MM.1S (cell line): Measurements from ENCODE around the gene DCDC2C.

Source experiments
- EZH2 ChIP-seq: fragments of 300-600 bp; sonication (generic); optimal IDR thresholded peaks from 2 replicates; pipeline ENCODE3; 2017; ENCODE audit warnings: low read depth, mild to moderate bottlenecking, antibody characterized with exemption, low read length, mixed read lengths
- EZH2phosphoT487 ChIP-seq: fragments of 300-600 bp; sonication (generic); IDR thresholded peaks from 2 replicates; pipeline ENCODE4 v1.6.1; 2018; ENCODE audit warnings: antibody characterized with exemption, low read length
- TF ChIP-seq, protein P1 (sequence below): fragments of 300-600 bp; sonication (generic); IDR thresholded peaks from 2 replicates; pipeline ENCODE4 v1.5.1; 2016; ENCODE audit warnings: antibody characterized with exemption, low read length, mixed read lengths

- TF ChIP-seq, protein P1, sequence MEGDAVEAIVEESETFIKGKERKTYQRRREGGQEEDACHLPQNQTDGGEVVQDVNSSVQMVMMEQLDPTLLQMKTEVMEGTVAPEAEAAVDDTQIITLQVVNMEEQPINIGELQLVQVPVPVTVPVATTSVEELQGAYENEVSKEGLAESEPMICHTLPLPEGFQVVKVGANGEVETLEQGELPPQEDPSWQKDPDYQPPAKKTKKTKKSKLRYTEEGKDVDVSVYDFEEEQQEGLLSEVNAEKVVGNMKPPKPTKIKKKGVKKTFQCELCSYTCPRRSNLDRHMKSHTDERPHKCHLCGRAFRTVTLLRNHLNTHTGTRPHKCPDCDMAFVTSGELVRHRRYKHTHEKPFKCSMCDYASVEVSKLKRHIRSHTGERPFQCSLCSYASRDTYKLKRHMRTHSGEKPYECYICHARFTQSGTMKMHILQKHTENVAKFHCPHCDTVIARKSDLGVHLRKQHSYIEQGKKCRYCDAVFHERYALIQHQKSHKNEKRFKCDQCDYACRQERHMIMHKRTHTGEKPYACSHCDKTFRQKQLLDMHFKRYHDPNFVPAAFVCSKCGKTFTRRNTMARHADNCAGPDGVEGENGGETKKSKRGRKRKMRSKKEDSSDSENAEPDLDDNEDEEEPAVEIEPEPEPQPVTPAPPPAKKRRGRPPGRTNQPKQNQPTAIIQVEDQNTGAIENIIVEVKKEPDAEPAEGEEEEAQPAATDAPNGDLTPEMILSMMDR: no peak
- TF ChIP-seq EZH2 (no peak), EZH2phosphoT487 (no peak)
Observed at GRCh38 chr2:3675687-3676086, 27.7 kb upstream of the DCDC2C start.
